ENCODE measurements around the gene SLC27A5. TPM values are rescaled to one million over a fixed set of nuclear protein-coding genes. Genes with fewer than 3 reads are reported as not detected.
"Not testable (repeated sequence)": the region's sequence is repeated elsewhere in the genome, so short reads cannot be mapped to it uniquely, and the experiment has no call there.

Gene SLC27A5
- total RNA-seq, 4 donors from 2014 or later = 1.8 to 10.2 (median 6.7) TPM

GRCh38 chr19:58510084-58510862 is 1.5 kb downstream of the SLC27A5 start:
- no peaks in the 10 kb centered on the region for H3K27me3 ChIP-seq
- no peaks in the 10 kb centered on the region for H3K9me3 ChIP-seq
- no peak for TF ChIP-seq POLR2A (IDR thresholded peaks at IDR 0.05)
- no peaks in the 10 kb centered on the region for H3K4me1 ChIP-seq
- intact Hi-C loops (cut with DNase I; ENCODE audit: low total_unique reads) = no loop called here
- DNase-seq = no peak
- H3K36me3 ChIP-seq = no peaks in the 10 kb centered on the region
- H3K27ac ChIP-seq = no peak overlapping the region
- H3K4me3 ChIP-seq = no peak overlapping the region

- Histone ChIP-seq H3K4me1 (no peaks in the 10 kb centered on the region), H3K27ac (no peak overlapping the region), H3K9me3 (no peaks in the 10 kb centered on the region), H3K36me3 (no peaks in the 10 kb centered on the region), H3K4me3 (no peak overlapping the region), H3K27me3 (no peaks in the 10 kb centered on the region)
- TF ChIP-seq POLR2A (IDR thresholded peaks at IDR 0.05) = no peak
- TF ChIP-seq CTCF (IDR thresholded peaks at IDR 0.05) = no peak
- DNase-seq = no peak
- intact Hi-C loops (cut with DNase I; ENCODE audit: low total_unique reads) = no loop called here
Observed at GRCh38 chr19:58509731-58510083, 2.1 kb downstream of the SLC27A5 start.

- H3K27ac ChIP-seq; H3K4me1 ChIP-seq; intact Hi-C loops (cut with DNase I; ENCODE audit: low total_unique reads); H3K4me3 ChIP-seq; DNase-seq; H3K9me3 ChIP-seq; H3K27me3 ChIP-seq; H3K36me3 ChIP-seq: not testable (repeated sequence)
Observed at GRCh38 chr19:58507602-58508223, 4.1 kb downstream of the SLC27A5 start.

- H3K27ac ChIP-seq = no peak overlapping the region
- H3K9me3 ChIP-seq = no peaks in the 10 kb centered on the region
- H3K36me3 ChIP-seq = no peaks in the 10 kb centered on the region
- intact Hi-C loops (cut with DNase I; ENCODE audit: low total_unique reads) = no loop called here
- DNase-seq = no peak
- H3K27me3 ChIP-seq = no peaks in the 10 kb centered on the region
- H3K4me1 ChIP-seq = peaks cover 0 to 6% of the 10 kb centered on the region in 2 donors
- no peak for TF ChIP-seq POLR2A (IDR thresholded peaks at IDR 0.05)
- TF ChIP-seq CTCF (IDR thresholded peaks at IDR 0.05) = no peak
- H3K4me3 ChIP-seq = no peak overlapping the region
Observed at GRCh38 chr19:58500242-58500641, 11.6 kb downstream of the SLC27A5 start.

- DNase-seq = peak; percentile 100
- Histone ChIP-seq H3K4me1 (peaks cover 0 to 6% of the 10 kb centered on the region in 2 donors), H3K27ac (peak overlapping the region; percentile 55 to 86), H3K27me3 (no peaks in the 10 kb centered on the region), H3K36me3 (no peaks in the 10 kb centered on the region), H3K4me3 (peak overlapping the region; percentile 36 to 52), H3K9me3 (no peaks in the 10 kb centered on the region)
- intact Hi-C loops (cut with DNase I; ENCODE audit: low total_unique reads) = no loop called here
- TF ChIP-seq CTCF (IDR thresholded peaks at IDR 0.05) (peak in 3 of 4 experiments; percentile 23 to 47 (median 39)), POLR2A (IDR thresholded peaks at IDR 0.05) (peak; percentile 33 to 65)
Observed at GRCh38 chr19:58499021-58499927, 12.5 kb downstream of the SLC27A5 start.

Data from uterus (tissue), 4 donors.